ENCODE results near the gene GRM1. TPM values are rescaled to one million over a fixed set of nuclear protein-coding genes. Genes with fewer than 3 reads are reported as not detected.

Gene GRM1
- total and polyA plus RNA-seq, 9 of the 15 experiments (the other 6 are each of a cell fraction or from before 2014, with no cell fraction given) = not detected

DNA sequence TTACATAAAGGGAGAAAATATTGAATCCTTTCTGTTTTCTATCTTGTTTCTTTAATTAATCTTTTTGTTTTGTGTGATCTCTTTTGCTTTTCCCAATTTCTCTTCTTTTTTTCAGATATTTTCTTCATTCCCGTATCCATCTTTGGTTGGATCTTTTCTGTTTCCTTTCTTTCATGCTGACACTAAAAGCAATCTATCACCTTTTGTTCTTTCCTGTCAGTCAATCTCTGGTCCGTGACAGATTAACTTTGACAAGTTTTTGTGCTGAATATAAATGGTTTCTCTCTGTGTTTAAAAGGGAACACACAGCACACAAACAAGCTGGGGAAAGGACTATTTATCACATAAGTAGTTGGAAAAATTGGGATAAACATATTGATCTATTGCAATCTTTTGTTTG lies 162.8 kb downstream of the GRM1 start:
- Histone ChIP-seq H2AFZ (ENCODE audit: low read depth, low read length) (no peak overlapping the region), H3K4me1 (replicated peaks in 1 of 2; ENCODE audit: control insufficient read depth in 2 of 2, insufficient read depth in 2 of 2, low read length in 2 of 2) (no peaks in the 10 kb centered on the region), H4K20me1 (replicated peaks; ENCODE audit: control insufficient read depth, insufficient read depth, low read length) (no peaks in the 10 kb centered on the region), H3K9me1 (ENCODE audit: control insufficient read depth, insufficient read depth, low read length) (no peaks in the 10 kb centered on the region), H3K27ac (ENCODE audit: extremely low read depth, low read depth, low read length) (no peak overlapping the region), H3K36me3 (ENCODE audit: control insufficient read depth, insufficient read depth, low read length) (no peaks in the 10 kb centered on the region), H3K4me3 (no peak overlapping the region), H3K27me3 (ENCODE audit: control insufficient read depth in 2 of 2, insufficient read depth in 2 of 2, low read length in 2 of 2) (no peaks in the 10 kb centered on the region), H3K79me2 (ENCODE audit: control insufficient read depth, insufficient read depth, low read length) (no peaks in the 10 kb centered on the region), H3K4me2 (ENCODE audit: insufficient read depth, low read length) (no peak overlapping the region), H3K9me3 (replicated peaks; ENCODE audit: control insufficient read depth, insufficient read depth, low read depth, low read length) (no peaks in the 10 kb centered on the region), H3K9ac (ENCODE audit: insufficient read depth in 1 of 2, low read depth in 2 of 2, low read length in 2 of 2) (no peak overlapping the region)
- in situ Hi-C loops (cut with MboI) (no loop called here), intact Hi-C loops (cut with micrococcal nuclease) (no loop called here)
- BruUV-seq (replicated peaks) = no TSS peak
- TF ChIP-seq, protein P1, sequence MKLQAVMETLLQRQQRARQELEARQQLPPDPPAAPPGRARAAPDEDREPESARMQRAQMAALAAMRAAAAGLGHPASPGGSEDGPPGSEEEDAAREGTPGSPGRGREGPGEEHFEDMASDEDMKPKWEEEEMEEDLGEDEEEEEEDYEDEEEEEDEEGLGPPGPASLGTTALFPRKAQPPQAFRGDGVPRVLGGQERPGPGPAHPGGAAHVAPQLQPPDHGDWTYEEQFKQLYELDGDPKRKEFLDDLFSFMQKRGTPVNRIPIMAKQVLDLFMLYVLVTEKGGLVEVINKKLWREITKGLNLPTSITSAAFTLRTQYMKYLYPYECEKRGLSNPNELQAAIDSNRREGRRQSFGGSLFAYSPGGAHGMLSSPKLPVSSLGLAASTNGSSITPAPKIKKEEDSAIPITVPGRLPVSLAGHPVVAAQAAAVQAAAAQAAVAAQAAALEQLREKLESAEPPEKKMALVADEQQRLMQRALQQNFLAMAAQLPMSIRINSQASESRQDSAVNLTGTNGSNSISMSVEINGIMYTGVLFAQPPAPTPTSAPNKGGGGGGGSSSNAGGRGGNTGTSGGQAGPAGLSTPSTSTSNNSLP (IDR thresholded peaks at IDR 0.05; ENCODE audit: borderline replicate concordance, low read depth, low read length) = no peak
- TF ChIP-seq JUNB (CRISPR knock-in tag; conservative IDR thresholded peaks at IDR 0.05) (no peak), ZNF311 (CRISPR knock-in tag; IDR thresholded peaks at IDR 0.05) (no peak), DDX20 (tag; IDR thresholded peaks at IDR 0.05; ENCODE audit: low read depth) (no peak), ZNF780A (CRISPR knock-in tag; IDR thresholded peaks at IDR 0.05) (no peak), BMI1 (IDR thresholded peaks at IDR 0.05; ENCODE audit: low read length) (no peak), ZNF3 (CRISPR knock-in tag; IDR thresholded peaks at IDR 0.05) (no peak), ZNF436 (CRISPR knock-in tag; IDR thresholded peaks at IDR 0.05) (no peak), CBFA2T3 (IDR thresholded peaks at IDR 0.05) (no peak), POU5F1 (IDR thresholded peaks at IDR 0.05; ENCODE audit: borderline replicate concordance, low read depth, low read length, partially characterized antibody) (no peak), GABPB1 (CRISPR knock-in tag; IDR thresholded peaks at IDR 0.05) (no peak)
- TF ChIP-seq, protein P2, sequence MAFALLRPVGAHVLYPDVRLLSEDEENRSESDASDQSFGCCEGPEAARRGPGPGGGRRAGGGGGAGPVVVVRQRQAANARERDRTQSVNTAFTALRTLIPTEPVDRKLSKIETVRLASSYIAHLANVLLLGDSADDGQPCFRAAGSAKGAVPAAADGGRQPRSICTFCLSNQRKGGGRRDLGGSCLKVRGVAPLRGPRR (CRISPR knock-in tag; IDR thresholded peaks at IDR 0.05) = no peak
- TF ChIP-seq, protein P3, sequence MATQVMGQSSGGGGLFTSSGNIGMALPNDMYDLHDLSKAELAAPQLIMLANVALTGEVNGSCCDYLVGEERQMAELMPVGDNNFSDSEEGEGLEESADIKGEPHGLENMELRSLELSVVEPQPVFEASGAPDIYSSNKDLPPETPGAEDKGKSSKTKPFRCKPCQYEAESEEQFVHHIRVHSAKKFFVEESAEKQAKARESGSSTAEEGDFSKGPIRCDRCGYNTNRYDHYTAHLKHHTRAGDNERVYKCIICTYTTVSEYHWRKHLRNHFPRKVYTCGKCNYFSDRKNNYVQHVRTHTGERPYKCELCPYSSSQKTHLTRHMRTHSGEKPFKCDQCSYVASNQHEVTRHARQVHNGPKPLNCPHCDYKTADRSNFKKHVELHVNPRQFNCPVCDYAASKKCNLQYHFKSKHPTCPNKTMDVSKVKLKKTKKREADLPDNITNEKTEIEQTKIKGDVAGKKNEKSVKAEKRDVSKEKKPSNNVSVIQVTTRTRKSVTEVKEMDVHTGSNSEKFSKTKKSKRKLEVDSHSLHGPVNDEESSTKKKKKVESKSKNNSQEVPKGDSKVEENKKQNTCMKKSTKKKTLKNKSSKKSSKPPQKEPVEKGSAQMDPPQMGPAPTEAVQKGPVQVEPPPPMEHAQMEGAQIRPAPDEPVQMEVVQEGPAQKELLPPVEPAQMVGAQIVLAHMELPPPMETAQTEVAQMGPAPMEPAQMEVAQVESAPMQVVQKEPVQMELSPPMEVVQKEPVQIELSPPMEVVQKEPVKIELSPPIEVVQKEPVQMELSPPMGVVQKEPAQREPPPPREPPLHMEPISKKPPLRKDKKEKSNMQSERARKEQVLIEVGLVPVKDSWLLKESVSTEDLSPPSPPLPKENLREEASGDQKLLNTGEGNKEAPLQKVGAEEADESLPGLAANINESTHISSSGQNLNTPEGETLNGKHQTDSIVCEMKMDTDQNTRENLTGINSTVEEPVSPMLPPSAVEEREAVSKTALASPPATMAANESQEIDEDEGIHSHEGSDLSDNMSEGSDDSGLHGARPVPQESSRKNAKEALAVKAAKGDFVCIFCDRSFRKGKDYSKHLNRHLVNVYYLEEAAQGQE (IDR thresholded peaks at IDR 0.05; ENCODE audit: borderline replicate concordance) = no peak
- TF ChIP-seq, protein P3 (CRISPR knock-in tag; IDR thresholded peaks at IDR 0.05; ENCODE audit: low read depth) = no peak
- DNase-seq (ENCODE audit: extremely low read depth in 1 of 4, low spot score in 3 of 4) = no peak
- POLR2A ChIA-PET = no interaction called here
- ATAC-seq = no peak
- WGBS (ENCODE audit: insufficient coverage, low coverage, missing lambda C conversion rate) = 0% methylated on average over 2 of the region's 2 CpGs
- FAIRE-seq = no peak
- CTCF ChIA-PET (ENCODE audit: low intra/inter-chr PET ratio) = no interaction called here
